ENCODE measurements around the gene MYH4.

DNA sequence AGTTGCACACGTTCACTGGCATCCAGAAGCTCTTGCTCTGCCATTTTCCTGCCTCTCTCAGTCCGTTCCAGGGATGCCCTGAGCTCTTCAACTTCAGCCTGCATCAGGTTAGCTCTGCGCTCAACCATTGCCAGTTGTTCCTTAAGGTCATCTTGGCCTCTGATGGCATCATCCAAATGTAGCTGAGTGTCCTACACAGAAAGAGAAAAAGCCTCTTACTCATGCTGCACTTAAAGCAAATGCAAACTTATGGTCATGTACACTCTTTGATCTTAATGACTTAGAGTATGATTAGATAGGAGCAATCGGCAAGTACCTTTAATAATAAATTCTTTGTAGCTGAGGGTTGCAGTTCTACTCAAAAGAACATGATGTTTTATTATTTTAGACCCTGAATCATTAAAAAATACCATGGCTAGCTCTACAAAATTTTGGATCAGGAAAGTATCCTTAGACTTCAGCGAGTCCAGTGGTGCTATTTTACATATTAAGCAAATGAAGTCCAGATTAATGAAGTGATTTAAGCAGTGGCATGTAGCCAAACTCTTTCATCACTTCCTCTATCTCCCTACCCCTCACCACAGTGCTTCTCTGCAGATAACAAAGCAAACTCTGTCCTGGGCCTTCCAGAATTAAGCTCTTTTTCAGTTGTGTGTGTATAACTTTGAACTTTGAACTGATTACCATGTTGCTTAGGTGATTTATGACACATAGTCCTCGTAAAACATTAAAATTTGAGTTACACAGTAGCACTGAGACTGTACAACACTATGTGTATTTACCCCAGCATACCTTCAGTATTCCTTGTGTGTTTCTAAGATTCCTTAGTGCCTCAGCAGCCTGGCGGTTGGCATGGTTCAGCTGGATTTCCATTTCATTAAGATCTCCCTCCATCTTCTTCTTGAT is 22.1 kb downstream of the MYH4 start:
- TF ChIP-seq EZH2 (IDR thresholded peaks at IDR 0.05; ENCODE audit: insufficient read depth, low read length) (no peak), CTCF (IDR thresholded peaks at IDR 0.05; ENCODE audit: insufficient read depth, low read depth, low read length) (no peak)

All from astrocyte (in vitro differentiated cells and primary cell).